Cardiac muscle cell (in vitro differentiated cells and primary cell): ENCODE measurements around the gene FAM168A. TPM values are rescaled to one million over a fixed set of nuclear protein-coding genes. Genes with fewer than 3 reads are reported as not detected.

Experiments
- DNase-seq, 2 donors: peaks; one replicate each; pipeline versions ENCODE4 v3.0.0 to v3.0.0-alpha.2; 2010 to 2017; ENCODE audit warnings: low read depth in 1 of 2, low spot score in 1 of 2
- H3K27ac ChIP-seq: fragments of 200-600 bp; sonication (generic); 2 replicates; pipeline ENCODE4 v1.5.1; 2016
- H3K27me3 ChIP-seq: fragments of 200-600 bp; sonication (generic); 2 replicates; pipeline ENCODE4 v1.6.0; 2016; ENCODE audit warnings: control low read depth
- H3K36me3 ChIP-seq: fragments of 200-600 bp; sonication (generic); 2 replicates; pipeline ENCODE4 v1.5.1; 2016; ENCODE audit warnings: control low read depth
- H3K4me1 ChIP-seq: fragments of 200-600 bp; sonication (generic); 2 replicates; pipeline ENCODE4 v1.8.1; 2017; ENCODE audit warnings: low read depth, mild to moderate bottlenecking, mixed run types
- H3K4me3 ChIP-seq: fragments of 200-600 bp; sonication (generic); 2 replicates; pipeline ENCODE4 v1.5.1; 2016; ENCODE audit warnings: mild to moderate bottlenecking
- H3K9me3 ChIP-seq: fragments of 200-600 bp; sonication (generic); 2 replicates; pipeline ENCODE4 v1.5.1; 2017; ENCODE audit warnings: low read depth, mild to moderate bottlenecking, control low read depth
- CTCF ChIP-seq: IDR thresholded peaks from 2 replicates; pipeline ENCODE4 v1.5.1; 2012; ENCODE audit warnings: low read depth, mild to moderate bottlenecking, low read length
- polyA plus RNA-seq: library from polyadenylated mRNA; unstranded; fragments of >200 nt; fragmentation: Nextera tagmentation; extraction: Ambion mirVana; gene quantifications from 2 replicates; pipeline ENCODE4 v1.2.1, GENCODE V29; 2016
- total RNA-seq: library from RNA; depleted of rRNA; stranded (reverse); fragments of >200 nt; gene quantifications from 2 replicates; pipeline ENCODE4 v1.2.3, GENCODE V29; 2016

FAM168A gene
- total and polyA plus RNA-seq, 2 experiments from 2014 or later, result 9.7 to 32.4 TPM

GRCh38 chr11:73398132-73398526 is 199.8 kb downstream of the FAM168A start:
- no peak overlapping the region for H3K4me3 ChIP-seq
- no peak for DNase-seq
- no peak for TF ChIP-seq CTCF
- no peaks in the 10 kb centered on the region for H3K4me1 ChIP-seq
- H3K9me3 ChIP-seq, result no peaks in the 10 kb centered on the region
- no peaks in the 10 kb centered on the region for H3K36me3 ChIP-seq
- no peaks in the 10 kb centered on the region for H3K27me3 ChIP-seq
- no peak overlapping the region for H3K27ac ChIP-seq

DNA sequence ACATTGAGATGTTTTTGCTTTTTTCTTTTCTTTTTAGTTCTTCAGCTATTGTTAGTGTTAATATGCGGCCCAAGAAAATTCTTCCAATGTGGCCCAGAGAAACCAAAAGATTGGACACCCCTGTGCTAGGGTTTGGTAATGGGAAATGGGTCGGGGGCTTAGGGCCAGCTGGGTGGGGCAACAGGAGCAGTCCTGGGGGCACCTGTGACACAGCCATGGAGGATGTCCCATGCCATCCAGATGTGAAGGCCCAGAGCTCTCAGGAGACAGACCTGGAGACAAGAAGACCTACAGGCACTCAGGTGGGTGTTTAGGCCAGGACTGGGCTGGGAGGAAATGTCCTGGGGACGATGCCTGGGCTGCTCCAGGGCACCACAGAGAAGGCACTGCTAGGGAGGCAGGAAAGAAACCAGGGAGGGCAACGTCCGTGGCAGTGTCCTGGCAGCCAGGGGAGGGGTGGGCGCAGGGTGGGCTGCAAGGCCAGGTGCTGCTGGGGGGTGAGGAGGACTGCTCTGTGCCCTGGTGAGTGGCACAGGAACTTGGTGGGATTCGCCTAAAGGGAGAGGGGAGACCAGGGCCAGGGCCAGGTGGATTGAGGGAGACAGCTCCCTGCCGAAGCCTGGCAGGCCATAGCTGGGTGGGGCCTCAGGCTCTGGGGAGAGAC is 200.3 kb downstream of the FAM168A start:
- no peak overlapping the region for H3K27ac ChIP-seq
- no peaks in the 10 kb centered on the region for H3K4me1 ChIP-seq
- no peaks in the 10 kb centered on the region for H3K36me3 ChIP-seq
- H3K9me3 ChIP-seq, result no peaks in the 10 kb centered on the region
- no peaks in the 10 kb centered on the region for H3K27me3 ChIP-seq
- no peak overlapping the region for H3K4me3 ChIP-seq
- TF ChIP-seq CTCF, result no peak
- DNase-seq, result no peak

GRCh38 chr11:73396985-73397384 is 200.9 kb downstream of the FAM168A start:
- Histone ChIP-seq H3K4me1 (no peaks in the 10 kb centered on the region), H3K9me3 (no peaks in the 10 kb centered on the region), H3K4me3 (no peak overlapping the region), H3K27me3 (no peaks in the 10 kb centered on the region), H3K36me3 (no peaks in the 10 kb centered on the region), H3K27ac (no peak overlapping the region)
- no peak for DNase-seq
- TF ChIP-seq CTCF, result no peak

GRCh38 chr11:73396251-73396930 is 201.5 kb downstream of the FAM168A start:
- Histone ChIP-seq H3K27me3 (no peaks in the 10 kb centered on the region), H3K27ac (no peak overlapping the region), H3K4me1 (no peaks in the 10 kb centered on the region), H3K4me3 (no peak overlapping the region), H3K36me3 (no peaks in the 10 kb centered on the region), H3K9me3 (no peaks in the 10 kb centered on the region)
- DNase-seq, result no peak
- TF ChIP-seq CTCF, result no peak

DNA sequence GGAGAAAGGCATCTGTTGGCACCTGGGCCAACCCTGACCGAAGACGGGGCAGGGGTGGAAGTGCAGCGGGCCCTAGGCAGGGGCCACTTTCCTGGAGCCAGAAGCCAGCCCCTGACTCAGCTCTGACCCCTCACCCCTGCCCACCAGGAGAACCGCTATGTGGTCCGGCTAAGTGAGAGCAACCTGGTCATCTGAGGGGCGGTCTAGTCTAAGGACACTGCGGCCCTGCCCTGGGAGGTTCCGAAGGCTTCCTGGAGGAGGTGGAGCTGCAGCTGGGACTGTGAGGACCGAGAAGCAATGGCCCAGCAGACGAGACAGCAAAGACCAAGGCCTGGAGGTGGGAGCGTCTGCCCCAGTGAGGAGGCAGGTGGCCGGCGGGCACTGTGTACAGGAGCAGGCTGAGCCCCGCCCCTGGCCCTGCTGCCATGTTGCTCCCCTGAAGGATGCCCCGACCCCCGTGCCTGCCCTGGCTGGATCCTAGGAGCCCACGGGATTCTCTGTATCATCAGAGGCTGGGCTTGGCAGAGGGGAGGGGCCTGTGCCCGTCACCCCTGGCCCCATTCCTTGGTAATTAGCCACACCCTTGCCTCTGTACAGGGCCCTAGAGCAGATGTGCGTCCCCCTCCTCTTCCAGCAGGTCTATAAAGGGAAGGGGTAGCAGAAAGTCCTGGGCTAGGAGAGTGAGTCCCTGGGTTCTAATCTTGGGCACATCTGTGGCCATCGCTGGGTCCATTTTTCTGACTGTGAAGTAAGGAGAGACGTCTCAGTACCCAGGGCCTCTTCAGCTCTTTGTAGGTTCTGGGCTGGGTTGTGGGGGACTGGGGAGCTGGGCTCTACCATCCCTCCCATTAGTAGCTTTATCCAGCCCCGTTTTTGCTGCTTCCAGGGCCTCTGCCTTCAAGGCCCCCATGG is 202.4 kb downstream of the FAM168A start:
- no peak overlapping the region for H3K4me3 ChIP-seq
- no peaks in the 10 kb centered on the region for H3K9me3 ChIP-seq
- H3K27me3 ChIP-seq, result no peaks in the 10 kb centered on the region
- H3K27ac ChIP-seq, result no peak overlapping the region
- TF ChIP-seq CTCF, result no peak
- no peaks in the 10 kb centered on the region for H3K36me3 ChIP-seq
- DNase-seq, result no peak
- no peaks in the 10 kb centered on the region for H3K4me1 ChIP-seq
